Measurements from ENCODE around the gene DEFB119.
"Not testable (repeated sequence)": the region's sequence is repeated elsewhere in the genome, so short reads cannot be mapped to it uniquely, and the experiment has no call there.

Gene DEFB119, protein sequence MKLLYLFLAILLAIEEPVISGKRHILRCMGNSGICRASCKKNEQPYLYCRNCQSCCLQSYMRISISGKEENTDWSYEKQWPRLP

DNA sequence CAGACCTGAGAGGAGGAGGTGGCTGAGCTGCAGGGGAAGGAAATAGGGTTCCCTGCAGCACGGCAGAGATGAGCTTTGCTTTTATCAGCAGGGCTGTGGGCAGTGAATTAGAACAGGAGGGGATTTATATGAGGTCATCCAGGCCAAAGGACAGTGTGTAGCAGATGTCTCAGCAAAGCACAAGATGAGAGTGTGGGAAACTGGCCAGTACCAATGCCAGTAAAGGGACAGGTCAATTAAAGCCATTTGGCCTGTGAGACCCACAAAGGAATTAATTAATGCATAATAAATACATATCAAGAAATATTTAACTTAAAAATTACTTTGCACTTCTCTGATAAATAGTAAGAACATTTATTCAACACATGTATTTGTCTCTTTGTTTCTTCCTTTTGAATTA is at the start of gene DEFB119:
Gene DEFB119, minus strand, starts transcription at position 101 of the 400 bp plus-strand sequence. CDS start 107 bp downstream, outside the sequence.
- no peak for TF ChIP-seq JUND (IDR thresholded peaks at IDR 0.05; ENCODE audit: low read depth)
- DNase-seq (ENCODE audit: low read depth in 1 of 2, low spot score in 1 of 2) = no peak
- in situ Hi-C loops (cut with HindIII; ENCODE audit: low pct_unique_long_range_greater_than_20kb, low sequenced_read_pairs) = no loop called here

- in situ Hi-C loops (cut with HindIII; ENCODE audit: low pct_unique_long_range_greater_than_20kb, low sequenced_read_pairs) = no loop called here
- no peak for DNase-seq (ENCODE audit: low read depth in 1 of 2, low spot score in 1 of 2)
- no peak for TF ChIP-seq JUND (IDR thresholded peaks at IDR 0.05; ENCODE audit: low read depth)
These were observed 40.3 kb upstream of the DEFB119 start for GRCh38 chr20:31430568-31431115.

DNA sequence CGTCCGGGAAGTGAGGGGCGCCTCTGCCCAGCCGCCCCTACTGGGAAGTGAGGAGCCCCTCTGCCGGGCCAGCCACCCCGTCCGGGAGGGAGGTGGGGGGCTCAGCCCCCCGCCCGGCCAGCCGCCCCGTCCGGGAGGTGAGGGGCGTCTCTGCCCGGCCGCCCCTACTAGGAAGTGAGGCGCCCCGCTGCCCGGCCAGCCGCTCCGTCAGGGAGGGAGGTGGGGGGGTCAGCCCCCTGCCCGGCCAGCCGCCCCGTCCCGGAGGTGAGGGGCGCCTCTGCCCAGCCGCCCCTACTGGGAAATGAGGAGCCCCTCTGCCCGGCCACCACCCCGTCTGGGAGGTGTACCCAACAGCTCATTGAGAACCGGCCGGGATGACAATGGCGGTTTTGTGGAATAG is 37.2 kb upstream of the DEFB119 start:
- in situ Hi-C loops (cut with HindIII; ENCODE audit: low pct_unique_long_range_greater_than_20kb, low sequenced_read_pairs); DNase-seq (ENCODE audit: low read depth in 1 of 2, low spot score in 1 of 2): not testable (repeated sequence)

- DNase-seq (ENCODE audit: low read depth in 1 of 2, low spot score in 1 of 2); in situ Hi-C loops (cut with HindIII; ENCODE audit: low pct_unique_long_range_greater_than_20kb, low sequenced_read_pairs): not testable (repeated sequence)
These were observed 36.6 kb upstream of the DEFB119 start for GRCh38 chr20:31426891-31427551.

GRCh38 chr20:31425797-31426196 is 35.4 kb upstream of the DEFB119 start:
- in situ Hi-C loops (cut with HindIII; ENCODE audit: low pct_unique_long_range_greater_than_20kb, low sequenced_read_pairs) = no loop called here
- no peak for TF ChIP-seq JUND (IDR thresholded peaks at IDR 0.05; ENCODE audit: low read depth)
- DNase-seq (ENCODE audit: low read depth in 1 of 2, low spot score in 1 of 2) = no peak

DNA sequence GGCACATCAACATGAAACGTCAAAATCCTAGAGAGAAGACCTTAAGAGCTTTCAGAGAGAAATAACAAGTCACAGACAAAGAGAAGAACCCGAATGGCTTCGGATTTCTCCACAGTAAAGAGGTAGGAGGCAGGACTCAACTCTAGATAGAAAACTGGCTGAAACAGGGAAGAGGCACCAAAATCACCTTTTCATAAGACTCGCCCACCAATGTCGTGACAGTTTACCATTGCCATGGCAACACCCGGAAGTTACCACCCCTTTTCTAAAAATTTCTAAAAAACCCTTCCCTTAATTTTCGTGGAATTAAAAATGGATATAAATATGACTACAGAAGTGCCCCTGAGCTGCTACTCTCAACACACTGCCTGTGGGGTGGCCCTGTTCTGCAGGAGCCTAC is 27.9 kb upstream of the DEFB119 start:
- DNase-seq (ENCODE audit: low read depth in 1 of 2, low spot score in 1 of 2) = no peak
- no peak for TF ChIP-seq JUND (IDR thresholded peaks at IDR 0.05; ENCODE audit: low read depth)
- in situ Hi-C loops (cut with HindIII; ENCODE audit: low pct_unique_long_range_greater_than_20kb, low sequenced_read_pairs) = no loop called here

DNA sequence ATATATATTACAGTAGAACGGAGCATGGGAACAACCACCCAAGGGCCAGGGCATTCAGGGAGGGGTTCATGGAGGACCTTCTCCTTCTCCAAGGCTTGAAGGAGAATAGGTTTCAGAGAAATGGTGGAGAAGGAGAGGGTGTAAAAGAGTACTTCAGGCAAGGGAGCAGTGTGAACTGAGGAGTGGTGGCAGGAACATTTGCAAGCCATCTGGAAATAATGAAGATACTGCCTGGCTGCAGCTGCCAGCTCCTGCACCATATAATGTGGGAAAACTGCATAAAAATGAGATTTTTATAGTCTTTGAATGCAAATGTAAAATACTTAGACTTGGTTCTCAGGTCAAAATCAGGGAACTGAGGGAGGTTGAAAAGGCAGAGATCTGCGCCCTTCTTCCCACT is 25.3 kb upstream of the DEFB119 start:
- no peak for TF ChIP-seq JUND (IDR thresholded peaks at IDR 0.05; ENCODE audit: low read depth)
- no peak for DNase-seq (ENCODE audit: low read depth in 1 of 2, low spot score in 1 of 2)
- in situ Hi-C loops (cut with HindIII; ENCODE audit: low pct_unique_long_range_greater_than_20kb, low sequenced_read_pairs) = no loop called here

DNA sequence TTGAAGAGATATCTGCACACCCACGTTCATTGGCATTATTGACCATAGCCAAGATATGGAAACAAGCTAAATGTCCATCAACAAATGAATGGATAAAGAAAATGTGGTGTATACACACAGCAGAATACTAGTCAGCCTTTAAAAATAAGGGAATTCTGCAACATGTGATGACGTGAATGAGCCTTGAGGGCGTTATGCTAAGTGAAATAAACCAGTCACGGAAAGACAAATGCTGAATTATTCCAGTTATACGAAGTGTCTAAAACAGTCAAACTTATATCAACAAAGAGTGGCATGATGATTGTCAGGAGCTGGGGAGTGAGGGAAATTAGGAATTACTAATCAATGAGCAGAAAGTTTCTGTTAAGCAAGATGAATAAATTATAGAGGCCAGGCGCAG is 24.0 kb upstream of the DEFB119 start:
- in situ Hi-C loops (cut with HindIII; ENCODE audit: low pct_unique_long_range_greater_than_20kb, low sequenced_read_pairs) = no loop called here
- DNase-seq (ENCODE audit: low read depth in 1 of 2, low spot score in 1 of 2) = no peak
- TF ChIP-seq JUND (IDR thresholded peaks at IDR 0.05; ENCODE audit: low read depth) = no peak

DNA sequence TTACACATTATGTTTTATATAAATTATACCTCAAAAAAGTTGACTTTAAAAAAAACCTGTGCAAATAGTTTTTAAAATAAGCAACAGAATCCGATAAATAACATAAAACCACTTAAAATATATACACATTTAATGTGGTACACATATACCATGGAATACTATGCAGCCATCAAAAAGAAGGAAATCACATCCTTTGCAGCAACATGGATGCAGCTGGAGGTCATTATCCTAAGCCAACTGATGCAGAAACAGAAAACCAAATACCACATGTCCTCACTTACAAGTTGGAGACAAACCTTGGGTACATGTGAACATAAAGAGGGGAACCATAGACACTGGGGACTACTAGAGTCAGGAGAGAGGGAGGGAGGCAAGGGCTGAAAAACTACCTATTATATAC is 19.6 kb upstream of the DEFB119 start:
- in situ Hi-C loops (cut with HindIII; ENCODE audit: low pct_unique_long_range_greater_than_20kb, low sequenced_read_pairs) = no loop called here
- no peak for DNase-seq (ENCODE audit: low read depth in 1 of 2, low spot score in 1 of 2)
- TF ChIP-seq JUND (IDR thresholded peaks at IDR 0.05; ENCODE audit: low read depth) = no peak

GRCh38 chr20:31406115-31406514 is 15.7 kb upstream of the DEFB119 start, which contains the start of gene DEFB121:
DEFB121 (minus strand) TSS chr20:31406215; CDS start chr20:31406152, 63 bp downstream.
- DNase-seq (ENCODE audit: low read depth in 1 of 2, low spot score in 1 of 2) = no peak
- in situ Hi-C loops (cut with HindIII; ENCODE audit: low pct_unique_long_range_greater_than_20kb, low sequenced_read_pairs) = no loop called here
- TF ChIP-seq JUND (IDR thresholded peaks at IDR 0.05; ENCODE audit: low read depth) = no peak

DNA sequence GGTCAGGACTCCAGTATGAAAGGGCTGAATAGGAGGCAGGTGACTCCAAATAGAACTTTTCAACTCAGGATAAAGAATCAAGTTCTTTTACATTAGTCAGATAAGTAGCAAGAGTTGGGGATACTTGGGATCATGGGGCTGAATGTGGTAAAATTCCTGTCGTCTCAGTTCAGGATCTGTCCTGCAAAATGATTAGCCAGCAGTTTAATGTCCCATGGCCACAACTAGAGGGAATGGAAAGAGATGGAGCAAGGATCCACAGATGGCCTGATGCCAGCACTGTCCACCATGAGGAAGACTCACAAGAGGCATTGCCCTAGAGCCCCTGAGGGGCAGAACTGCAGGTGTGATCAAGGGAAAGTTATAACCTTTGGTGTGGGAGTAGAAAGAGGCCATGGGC is 13.5 kb upstream of the DEFB119 start:
- no peak for DNase-seq (ENCODE audit: low read depth in 1 of 2, low spot score in 1 of 2)
- in situ Hi-C loops (cut with HindIII; ENCODE audit: low pct_unique_long_range_greater_than_20kb, low sequenced_read_pairs) = no loop called here
- no peak for TF ChIP-seq JUND (IDR thresholded peaks at IDR 0.05; ENCODE audit: low read depth)

DNA sequence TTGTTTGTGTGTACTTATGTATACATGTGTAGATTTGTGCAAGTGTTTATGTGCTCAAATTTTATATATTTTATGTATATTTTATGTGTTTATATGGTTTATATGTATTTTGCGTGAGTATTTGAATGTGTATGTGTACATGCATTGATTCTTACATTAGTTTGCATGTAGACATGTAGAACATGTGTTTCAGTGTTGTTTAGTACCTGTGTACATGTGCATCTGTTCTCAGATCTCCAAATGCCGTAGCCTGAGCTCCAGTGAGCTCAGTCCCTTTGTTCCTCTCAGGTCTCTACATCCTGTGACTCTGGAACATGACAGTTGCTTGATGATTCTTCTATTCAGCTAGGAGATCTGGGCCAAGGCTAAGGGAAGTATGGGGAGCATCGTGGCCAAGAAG is 4.5 kb upstream of the DEFB119 start:
- TF ChIP-seq JUND (IDR thresholded peaks at IDR 0.05; ENCODE audit: low read depth) = no peak
- no peak for DNase-seq (ENCODE audit: low read depth in 1 of 2, low spot score in 1 of 2)
- in situ Hi-C loops (cut with HindIII; ENCODE audit: low pct_unique_long_range_greater_than_20kb, low sequenced_read_pairs) = no loop called here

- no peak for TF ChIP-seq JUND (IDR thresholded peaks at IDR 0.05; ENCODE audit: low read depth)
- no peak for DNase-seq (ENCODE audit: low read depth in 1 of 2, low spot score in 1 of 2)
- in situ Hi-C loops (cut with HindIII; ENCODE audit: low pct_unique_long_range_greater_than_20kb, low sequenced_read_pairs) = no loop called here
These were observed 2.4 kb upstream of the DEFB119 start for GRCh38 chr20:31392836-31393235.

- no peak for DNase-seq (ENCODE audit: low read depth in 1 of 2, low spot score in 1 of 2)
- TF ChIP-seq JUND (IDR thresholded peaks at IDR 0.05; ENCODE audit: low read depth) = no peak
- in situ Hi-C loops (cut with HindIII; ENCODE audit: low pct_unique_long_range_greater_than_20kb, low sequenced_read_pairs) = no loop called here
These were observed 16.0 kb downstream of the DEFB119 start for GRCh38 chr20:31374346-31374745.
